GM12874 (cell line): ENCODE data around the gene B4GALT2.

Experiments used
- TF ChIP-seq, protein P1 (sequence below): IDR thresholded peaks from 2 replicates; pipeline ENCODE4 v1.5.1; 2011; ENCODE audit warnings: low read depth, mild to moderate bottlenecking, control low read depth, low read length, moderate library complexity; ENCODE audit not compliant: insufficient read depth

The B4GALT2 gene

DNA sequence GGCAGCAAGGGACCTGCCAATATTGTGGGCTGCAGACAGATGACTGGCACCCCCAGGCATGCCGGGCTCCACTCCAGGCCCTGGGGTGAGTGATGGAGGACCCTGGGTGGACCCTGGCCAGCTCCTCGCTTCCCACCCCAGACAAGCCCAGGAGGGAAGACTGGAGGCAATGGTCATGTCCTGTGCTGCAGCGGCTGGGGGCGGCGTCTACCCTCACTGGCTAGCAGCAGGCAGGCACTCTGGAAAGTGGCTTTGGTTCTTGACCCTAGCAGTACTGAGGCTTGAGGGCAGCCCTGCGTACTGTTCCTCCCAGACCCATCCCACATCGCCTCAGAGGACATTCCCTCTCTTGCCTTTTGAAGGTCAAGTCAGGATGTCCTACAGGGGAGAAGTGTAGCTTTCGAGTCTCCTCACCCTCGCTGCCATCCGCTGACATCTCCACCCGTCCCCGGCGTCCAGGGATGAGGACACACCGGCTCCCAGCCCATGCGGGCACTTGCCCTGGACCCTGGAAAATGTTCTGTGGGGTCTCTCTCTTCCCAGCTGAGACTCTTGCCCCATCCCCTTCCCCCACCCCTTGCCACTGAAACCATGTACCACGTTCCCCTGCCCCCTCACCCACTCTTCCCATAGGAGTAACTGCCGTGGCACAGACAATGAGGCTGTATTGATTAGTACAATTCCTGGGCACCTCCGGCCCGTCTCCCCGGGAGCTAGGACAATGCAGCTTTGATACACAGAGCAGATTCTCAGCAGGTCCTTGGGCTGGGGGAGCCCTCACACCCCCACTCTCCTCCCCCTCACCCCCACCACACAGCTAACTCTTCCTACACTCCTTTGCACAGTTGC lies 37.3 kb downstream of the B4GALT2 start:
- TF ChIP-seq, protein P1, sequence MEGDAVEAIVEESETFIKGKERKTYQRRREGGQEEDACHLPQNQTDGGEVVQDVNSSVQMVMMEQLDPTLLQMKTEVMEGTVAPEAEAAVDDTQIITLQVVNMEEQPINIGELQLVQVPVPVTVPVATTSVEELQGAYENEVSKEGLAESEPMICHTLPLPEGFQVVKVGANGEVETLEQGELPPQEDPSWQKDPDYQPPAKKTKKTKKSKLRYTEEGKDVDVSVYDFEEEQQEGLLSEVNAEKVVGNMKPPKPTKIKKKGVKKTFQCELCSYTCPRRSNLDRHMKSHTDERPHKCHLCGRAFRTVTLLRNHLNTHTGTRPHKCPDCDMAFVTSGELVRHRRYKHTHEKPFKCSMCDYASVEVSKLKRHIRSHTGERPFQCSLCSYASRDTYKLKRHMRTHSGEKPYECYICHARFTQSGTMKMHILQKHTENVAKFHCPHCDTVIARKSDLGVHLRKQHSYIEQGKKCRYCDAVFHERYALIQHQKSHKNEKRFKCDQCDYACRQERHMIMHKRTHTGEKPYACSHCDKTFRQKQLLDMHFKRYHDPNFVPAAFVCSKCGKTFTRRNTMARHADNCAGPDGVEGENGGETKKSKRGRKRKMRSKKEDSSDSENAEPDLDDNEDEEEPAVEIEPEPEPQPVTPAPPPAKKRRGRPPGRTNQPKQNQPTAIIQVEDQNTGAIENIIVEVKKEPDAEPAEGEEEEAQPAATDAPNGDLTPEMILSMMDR = no peak

GRCh38 chr1:44016890-44017400 lies 37.9 kb downstream of the B4GALT2 start:
- TF ChIP-seq, protein P1 = no peak

GRCh38 chr1:44019466-44019948 lies 40.5 kb downstream of the B4GALT2 start:
- TF ChIP-seq, protein P1 = no peak

GRCh38 chr1:44020464-44020863 lies 41.5 kb downstream of the B4GALT2 start:
- TF ChIP-seq, protein P1 = no peak

- TF ChIP-seq, protein P1 = no peak
These were observed 42.1 kb downstream of the B4GALT2 start for GRCh38 chr1:44021156-44021555.

DNA sequence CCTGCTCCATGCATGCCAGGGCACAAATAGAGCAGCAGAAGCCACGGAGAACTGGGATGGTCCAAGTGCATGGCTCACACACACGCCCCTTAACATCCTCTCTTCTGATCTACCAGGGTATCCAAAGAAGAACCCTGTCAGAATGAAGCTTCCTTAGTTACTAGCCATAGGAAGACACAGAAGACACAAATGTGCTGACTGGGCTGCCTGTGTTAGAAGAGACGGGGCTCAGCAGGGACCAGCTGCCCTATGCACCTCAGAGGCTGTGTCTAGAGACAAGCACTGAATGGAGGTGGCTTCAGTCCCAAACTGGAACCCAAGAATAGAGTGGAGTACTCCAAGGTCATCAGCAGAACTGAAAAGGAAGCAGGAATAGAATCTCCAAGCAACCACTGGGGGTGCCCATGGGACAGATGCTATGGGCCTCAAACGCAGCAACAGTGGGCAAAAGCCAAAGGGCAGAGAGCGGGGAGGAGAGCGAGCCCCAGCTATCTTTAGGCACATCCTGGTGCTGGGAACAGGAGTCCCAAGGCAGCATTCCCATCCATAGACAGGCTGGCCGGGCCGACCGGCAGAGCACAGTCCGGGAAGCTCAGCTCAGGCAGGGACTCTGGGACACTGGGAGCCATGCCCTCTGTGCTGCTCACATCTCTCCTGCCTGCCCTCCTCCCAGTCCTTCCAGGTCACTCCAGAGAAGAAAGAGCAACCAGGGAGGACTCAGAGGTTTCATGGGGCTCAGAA lies 42.7 kb downstream of the B4GALT2 start:
- TF ChIP-seq, protein P1 = no peak
